Stimulated activated CD4-positive, alpha-beta T cell treated with anti-CD3 and anti-CD28 coated beads, Interleukin-15, amount 100 ng/mL, for 1 hour (primary cell): ENCODE data around the gene TAF1B.
"Not testable (repeated sequence)": the region's sequence is repeated elsewhere in the genome, so short reads cannot be mapped to it uniquely, and the experiment has no call there.

ENCODE experiments used
- DNase-seq, 2 donors: peaks; one replicate each; pipeline ENCODE4 v3.0.0-alpha.2; 2020; ENCODE audit warnings: low read depth in 1 of 2, low spot score in 1 of 2

The TAF1B gene

DNA sequence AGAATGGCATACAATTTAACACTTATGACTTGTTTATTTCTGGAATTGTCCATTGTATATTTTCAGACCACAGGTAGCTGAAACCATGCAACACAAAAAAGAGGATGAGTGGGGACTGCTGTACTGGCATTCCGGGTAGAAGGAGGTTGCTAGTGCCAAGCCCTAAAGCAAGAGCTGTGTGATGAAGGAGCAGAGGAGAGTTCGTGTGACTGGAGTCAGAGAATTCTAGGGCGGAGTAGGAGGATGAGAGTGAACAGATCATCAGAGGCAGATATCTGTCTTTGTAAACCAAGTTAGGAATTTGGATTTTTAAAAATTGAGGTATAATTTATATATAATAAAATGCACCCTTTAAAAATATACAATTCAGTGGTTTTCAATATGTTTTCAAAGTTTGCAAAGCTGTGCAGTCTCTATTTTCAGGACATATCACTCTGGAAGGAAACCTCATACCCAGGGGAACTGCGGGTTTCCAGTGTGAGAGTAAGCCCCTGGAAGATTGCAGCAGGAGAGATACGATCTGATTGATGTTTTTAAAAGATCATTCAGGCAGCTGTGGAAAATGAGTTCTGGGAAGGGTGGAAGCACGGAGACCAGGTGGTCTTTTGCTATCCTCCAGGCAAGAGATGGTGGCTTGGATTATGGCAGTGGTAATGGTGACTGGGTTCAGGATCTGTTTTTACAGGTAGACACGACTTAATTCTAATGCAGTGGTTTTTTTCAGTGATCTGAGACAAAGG, 36.4 kb downstream of the TAF1B start:
- no peak for DNase-seq

DNA sequence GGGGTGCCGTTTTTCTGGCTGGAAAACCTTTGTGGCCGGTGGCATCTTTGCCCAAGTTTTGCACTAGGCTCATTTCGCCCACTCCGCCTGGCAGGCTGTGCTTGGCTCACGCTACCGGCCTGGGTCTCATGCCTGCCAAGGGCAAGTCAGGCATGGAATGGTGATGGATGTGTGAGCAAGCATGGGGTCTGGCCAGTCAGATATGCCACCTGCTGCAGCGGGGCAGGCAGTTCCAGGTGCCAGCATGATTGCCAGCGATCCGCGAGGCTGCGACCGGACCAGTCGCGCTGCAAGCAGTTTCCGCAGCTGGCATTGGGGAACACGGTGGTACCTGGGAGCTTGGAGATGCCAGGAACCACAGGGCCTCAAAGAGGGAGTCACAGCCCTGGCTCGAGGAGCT, 40.6 kb downstream of the TAF1B start:
- DNase-seq: no peak

DNA sequence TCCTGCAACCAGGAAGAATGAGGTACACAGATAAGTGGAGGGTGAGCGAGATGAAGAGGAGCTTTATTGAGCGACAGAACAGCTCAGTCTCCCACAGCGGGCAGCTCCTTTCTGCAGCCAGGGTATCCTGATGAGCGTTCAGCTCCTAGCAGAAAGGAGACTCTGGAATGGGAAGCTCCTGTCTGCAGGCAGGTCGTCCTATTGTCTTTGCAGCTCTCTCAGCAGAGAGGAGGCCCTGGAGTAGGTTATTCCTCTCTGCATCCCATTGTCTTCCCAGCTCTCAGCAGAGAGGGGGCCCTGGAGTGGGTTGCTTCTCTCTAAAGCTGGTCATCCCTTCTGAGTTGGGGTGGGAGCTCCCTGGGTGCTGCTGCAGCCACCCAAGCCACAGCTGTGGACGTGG, 41.2 kb downstream of the TAF1B start:
- no peak for DNase-seq

DNA sequence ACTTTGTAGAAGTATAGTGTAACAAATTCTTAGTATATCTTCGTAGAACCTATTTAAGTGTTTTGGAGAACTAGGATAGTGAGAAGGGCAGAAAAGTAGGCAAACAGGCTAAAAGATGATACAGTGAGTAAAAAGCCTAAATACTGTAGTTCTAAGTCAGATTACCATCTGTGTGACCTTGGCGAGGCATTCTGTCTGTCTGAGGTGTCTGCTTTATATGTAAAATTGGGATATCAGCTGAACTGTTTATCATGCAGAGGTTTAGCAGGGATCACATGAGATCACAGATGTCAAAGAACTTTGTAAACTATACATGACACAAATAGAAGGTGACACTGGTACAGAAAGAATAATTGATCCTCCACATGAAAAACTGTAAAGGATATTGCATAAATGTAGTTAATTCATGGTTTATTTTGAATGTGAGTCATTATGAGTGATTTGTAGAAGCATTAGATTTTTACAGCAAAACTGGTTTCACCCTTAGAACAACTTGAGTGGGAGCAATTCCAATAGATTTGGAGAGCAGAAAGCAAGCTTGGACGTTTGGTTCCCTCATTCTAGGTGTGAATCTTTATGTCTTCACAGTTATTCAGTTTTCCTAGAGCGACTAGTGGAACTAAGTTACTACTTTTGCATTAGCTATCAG, 41.9 kb downstream of the TAF1B start:
- no peak for DNase-seq

DNA sequence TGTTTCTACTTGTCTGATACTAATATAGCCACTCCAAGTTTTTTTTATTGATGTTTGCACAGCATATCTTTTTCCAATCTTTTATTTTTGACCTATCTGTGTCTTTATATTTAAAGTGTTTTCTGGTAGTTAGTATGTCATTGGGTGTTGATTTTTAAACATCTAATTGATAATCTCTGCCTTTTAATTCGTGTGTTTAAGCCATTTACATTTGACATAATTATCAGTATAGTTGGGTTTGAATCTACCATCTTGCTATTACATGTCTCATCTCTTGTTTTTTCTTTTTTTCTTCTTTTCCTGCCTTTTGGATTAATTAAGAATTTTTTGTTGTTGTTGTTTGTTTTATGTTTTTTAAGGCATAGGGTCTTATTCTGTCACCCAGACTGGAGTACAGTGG, 44.2 kb downstream of the TAF1B start:
- no peak for DNase-seq

DNA sequence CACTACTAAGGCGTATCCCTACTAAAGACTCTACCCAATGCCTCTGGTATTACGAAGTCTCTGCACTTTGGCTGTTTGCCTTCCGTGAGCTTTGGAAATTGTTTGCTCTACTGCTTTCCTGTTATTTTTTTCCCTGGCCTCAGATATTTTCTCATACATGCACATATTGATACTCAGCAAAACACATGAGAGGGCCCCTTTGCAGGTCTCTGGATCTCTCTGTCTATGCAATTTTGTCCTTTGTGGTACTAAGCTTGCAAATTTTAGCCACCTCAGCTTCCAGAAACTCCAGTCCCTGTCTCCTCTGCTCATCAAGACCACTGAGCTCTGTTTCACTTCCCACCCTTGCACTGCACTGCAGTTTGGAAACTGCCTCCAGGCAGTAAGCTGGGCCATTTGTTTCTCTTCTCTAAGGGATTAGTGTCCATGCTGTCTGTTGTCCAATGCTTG, 46.6 kb downstream of the TAF1B start:
- no peak for DNase-seq

DNA sequence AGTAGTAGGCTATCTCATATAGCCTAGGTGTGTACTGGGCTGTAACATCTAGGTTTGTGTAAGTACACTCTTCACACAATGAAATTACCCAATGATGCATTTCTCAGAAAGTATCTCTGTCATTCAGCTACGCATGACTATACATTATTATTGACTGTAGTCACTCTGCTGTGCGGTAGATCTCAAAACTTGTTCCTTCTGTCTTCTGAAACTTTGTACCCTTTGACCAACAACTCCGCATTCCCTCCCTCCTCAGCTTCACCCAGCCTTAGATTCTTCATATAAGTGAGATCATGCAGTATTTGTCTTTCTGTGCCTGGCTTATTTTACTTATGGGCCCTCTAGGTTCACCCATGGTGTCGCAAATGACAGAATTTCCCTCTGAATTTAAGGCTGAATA, 49.0 kb downstream of the TAF1B start:
- no peak for DNase-seq

DNA sequence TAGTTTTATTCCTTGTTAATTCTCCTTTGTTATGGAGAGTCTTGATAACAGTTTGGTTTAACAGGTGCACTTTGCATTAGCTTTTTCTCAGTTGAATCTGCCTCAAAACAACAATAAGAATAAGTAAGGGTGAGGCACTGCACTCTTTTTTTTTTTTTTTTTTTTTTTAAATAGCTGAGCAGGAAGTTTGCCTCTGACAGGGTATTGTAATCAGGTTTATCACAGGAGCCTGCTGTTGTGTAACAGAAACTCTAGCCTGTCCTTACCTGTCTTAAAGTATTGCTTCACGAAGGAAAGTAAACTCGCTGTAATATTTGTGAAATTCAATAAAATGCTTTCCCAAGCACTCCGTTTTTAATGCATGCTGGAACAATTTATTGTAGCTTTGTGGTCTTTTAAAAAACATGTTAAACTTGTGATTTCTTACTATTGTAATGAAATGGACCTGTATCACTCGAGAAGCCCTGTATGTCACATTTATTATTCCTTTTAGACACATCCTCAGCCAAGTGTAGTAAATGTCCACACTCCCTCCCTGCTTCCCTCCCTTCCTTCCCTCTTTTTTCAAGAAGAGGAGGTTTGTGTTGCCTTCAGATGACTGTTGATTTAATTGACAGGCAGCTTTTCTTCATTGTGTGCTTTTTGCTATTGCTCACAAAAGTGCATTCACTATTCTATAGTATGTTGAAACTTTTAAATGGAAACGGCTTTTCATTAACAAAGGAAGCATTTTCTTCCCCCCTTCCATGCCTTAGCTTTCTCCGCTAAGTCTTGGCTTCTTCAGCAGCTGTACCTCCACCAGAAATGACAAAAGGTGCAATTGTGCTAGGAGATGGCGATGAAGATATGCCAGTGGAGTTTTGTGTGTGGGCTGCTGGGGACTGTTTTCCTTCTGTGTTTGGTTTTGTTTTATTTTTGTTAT, 52.7 kb downstream of the TAF1B start:
- no peak for DNase-seq

DNA sequence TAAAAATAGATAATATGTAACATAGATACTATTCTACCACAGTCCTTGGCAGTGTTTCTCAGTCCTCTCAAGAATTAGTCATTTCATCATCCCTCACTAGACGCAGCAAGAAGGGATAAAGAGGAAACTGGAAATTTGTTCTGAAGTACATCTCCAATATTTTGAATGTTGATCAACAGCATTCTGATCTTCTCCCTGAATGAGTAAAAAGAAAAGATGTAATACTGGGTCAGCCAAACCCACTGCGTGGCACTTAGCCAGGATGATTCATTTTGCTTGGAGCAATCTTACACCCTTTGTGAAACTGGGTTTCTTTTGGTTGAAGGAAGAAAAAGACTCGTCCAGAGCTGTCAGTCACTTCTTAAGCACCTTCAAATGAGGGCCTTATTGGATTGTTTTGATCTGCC, 54.1 kb downstream of the TAF1B start:
- no peak for DNase-seq

DNA sequence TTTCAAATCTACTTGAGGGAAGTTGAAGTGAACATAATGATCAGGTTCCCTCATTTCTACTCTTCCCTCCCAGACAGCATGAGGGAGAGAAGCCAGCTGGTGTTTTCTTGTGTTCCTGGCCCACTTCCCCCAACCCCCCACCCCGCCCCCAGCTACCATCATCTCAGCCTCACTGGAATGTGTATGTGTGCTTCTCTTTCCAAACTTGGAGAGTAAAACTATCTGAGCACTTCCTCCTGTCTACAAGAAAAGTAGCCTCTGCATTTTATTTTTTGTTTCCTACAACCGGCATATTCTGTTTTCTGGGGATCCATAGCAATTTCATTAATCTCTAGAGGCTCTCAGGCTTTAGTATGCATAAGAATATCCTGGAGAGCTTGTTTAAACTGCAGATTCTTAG, 54.6 kb downstream of the TAF1B start:
- DNase-seq: no peak

DNA sequence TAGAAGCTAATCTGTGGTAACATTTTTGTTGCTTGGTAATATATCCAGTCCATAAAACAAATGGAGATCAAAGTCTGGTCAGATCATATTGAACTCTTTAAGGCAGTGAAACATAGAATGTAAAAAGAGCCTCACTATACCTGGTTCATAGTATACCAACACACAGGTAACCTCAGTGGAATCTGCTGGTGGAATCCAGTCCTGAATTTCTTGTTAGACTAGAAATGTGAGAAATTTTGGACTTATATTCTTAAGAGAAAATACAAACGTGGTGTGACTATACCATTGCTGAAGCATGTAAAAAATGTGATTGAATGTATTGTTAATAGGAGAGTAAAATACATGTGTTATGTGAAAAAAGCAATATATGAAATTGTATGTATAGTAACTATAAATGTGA, 62.1 kb downstream of the TAF1B start:
- DNase-seq: no peak

DNA sequence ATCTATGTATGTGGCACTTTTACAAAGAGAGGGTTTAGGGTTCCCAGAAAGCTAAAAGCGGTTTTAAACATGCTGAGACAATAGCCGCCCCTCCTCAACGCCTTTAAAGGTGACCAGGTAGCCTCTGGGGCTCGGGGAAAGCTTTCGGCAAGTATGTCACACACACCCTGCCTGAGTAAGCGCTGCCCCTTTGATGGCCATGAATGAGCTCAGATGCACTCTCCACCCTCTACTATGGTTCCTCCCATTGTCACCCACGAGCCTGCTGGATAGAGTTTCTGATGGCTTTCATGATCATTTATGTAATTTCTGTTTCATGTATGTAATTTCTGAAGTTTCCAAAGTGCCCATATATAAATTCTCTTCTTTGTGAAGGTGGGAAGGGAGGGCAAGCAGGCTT, 64.1 kb downstream of the TAF1B start:
- no peak for DNase-seq

DNA sequence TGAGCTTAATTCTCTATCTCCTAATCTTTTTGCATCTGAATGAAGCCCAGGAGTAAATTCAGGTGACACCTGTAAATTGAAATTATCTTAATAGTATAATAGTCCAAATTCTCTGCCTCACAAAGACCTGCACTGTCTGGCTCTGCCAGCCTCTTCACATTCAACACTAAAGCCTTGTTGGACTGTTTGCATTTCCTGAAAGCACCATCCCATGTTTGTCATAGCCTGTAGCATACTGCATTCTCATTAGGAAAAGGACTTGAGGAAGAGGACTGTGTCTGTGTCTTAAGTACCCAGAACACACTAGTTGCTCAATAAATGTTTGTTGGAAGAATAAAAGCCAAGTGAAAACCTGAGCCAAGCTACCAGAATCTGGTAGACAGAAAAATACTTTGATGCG, 65.4 kb downstream of the TAF1B start:
- no peak for DNase-seq

DNA sequence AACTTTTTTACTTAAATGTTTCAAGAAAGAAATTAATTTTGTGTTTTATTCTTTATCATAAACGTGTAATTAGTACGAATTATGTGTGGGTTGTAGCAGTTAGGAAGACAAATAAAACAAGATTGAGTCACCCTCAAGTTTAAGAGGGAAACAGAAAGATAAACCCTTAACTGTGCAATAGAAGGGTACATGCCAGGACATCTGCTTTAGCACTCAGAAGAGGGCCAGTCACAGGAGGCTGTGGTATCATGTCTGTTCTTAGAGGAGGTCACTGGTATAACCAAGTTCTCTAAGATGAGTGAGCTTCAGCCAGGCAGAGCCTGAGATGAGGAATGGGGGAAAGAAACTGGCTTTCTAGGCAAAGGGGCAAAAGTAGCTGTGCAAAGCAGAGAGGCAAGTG, 65.8 kb downstream of the TAF1B start:
- DNase-seq: no peak

DNA sequence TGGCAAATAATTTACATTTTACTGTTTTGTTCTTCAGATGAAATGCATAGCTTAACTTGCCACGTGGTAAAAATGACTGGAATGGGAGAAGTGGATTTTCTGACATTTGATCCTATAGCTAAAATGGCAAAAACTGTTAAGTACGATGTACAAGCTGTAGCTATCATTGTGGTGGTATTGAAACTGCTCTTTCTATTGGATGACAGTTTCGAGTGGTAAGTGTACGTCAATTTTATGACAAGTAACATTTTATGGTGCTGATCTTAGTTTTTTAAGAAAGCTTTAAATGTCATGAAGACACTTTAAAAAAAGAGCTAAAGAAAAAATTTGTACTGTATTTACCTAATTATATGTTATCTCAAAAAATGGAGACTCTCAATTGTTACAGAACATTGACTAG, 67.4 kb downstream of the TAF1B start:
- DNase-seq: no peak

DNA sequence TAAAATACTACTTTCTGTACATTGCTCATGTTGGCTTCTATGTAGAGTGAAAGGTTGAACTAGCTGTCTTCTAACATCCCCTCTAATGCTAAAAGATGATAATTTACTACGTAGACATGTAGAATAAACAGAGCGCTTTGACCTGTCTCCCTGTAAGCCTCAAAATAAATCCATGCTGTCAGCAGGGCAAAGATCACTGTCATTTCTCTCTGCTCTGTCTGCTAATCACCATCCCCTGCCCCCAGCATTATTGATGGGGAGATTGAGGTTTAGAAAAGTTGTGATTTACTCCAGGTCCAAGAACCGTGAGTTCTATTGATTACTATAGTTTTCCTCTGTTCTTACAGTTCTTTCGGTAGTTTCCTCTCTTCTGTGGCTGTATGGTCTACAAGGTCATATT, 69.2 kb downstream of the TAF1B start:
- no peak for DNase-seq

DNA sequence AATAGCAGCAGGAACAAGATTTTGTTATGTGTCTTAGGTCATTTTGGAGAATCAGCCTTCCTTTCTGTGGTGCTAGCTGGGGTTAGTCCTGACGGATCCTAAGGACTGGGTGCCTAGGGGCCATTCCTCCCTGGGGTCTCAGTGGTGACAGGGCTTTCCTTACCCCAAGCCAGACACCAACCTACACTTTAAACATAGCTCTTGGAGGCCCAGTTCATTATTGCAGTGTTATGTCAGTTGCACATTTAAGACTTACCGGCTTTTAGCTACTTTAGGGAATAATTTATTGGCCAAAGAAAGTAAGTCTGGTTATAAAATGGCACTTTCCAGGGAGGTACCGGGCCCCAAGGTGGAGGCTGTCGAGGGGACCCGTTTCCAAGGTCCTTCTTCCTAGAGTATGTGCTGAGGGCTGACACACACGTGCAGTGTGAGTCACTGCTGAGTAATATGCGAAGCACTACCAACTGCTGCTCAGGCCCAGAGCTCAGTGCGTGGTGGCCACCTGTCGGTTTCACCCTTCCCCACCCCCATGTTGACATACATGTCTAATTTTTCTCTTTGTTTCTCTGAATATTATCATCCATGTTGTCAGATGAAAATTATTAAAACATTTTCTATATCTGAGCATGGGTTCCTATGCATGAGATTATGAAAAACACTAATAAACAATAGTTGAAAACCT, 71.3 kb downstream of the TAF1B start:
- peak in 1 of 2 donors; percentile 22 for DNase-seq

DNA sequence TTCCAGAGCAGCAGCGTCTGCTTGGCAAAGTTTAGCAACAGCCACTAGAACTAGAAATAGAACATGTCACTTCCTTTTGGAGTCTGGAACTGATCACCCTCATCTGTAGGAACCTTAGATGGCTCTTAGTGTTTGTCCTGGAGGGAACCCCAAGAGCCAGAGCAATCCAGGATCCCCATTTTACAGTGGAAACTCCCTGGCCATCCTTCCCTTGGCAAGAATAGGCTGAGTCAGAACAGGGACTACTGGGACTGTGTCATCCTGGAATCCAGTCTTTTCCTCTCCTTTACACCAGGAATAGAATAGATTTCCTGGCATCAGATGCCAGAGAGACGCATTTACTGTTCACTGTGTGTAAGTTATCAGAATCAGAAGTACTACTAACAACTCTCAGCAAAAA, 75.0 kb downstream of the TAF1B start:
- DNase-seq: no peak

DNA sequence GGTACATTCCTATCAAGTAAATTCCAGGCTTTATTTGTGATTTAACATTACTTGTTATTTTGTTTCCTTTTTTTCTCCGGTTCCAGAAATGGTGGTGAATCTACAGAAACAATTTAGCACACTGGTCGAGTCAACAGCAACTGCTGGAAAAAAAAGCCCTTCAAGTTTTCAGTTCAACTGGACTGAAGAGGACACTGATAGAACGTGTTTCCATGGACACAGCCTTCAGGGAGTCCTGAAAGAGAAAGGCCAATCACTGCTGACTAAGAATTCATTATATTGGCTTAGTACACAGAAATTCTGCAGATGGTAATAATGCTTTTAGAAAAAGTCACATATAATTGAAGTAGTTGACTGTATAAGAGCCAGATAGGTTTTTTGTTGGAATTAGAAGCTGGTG, 76.2 kb downstream of the TAF1B start:
- DNase-seq: no peak

DNA sequence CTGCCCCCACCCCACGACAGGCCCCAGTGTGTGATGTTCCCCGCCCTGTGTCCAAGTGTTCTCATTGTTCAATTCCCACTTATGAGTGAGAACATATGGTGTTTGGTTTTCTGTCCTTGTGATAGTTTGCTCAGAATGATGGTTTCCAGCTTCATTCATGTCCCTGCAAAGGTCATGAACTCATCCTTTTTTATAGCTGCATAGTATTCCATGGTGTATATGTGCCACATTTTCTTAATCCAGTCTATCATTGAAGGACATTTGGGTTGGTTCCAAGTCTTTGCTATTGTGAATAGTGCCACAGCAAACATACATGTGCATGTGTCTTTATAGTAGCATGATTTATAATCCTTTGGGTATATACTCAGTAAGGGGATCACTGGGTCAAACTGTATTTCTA, 83.7 kb downstream of the TAF1B start:
- DNase-seq: not testable (repeated sequence)

DNA sequence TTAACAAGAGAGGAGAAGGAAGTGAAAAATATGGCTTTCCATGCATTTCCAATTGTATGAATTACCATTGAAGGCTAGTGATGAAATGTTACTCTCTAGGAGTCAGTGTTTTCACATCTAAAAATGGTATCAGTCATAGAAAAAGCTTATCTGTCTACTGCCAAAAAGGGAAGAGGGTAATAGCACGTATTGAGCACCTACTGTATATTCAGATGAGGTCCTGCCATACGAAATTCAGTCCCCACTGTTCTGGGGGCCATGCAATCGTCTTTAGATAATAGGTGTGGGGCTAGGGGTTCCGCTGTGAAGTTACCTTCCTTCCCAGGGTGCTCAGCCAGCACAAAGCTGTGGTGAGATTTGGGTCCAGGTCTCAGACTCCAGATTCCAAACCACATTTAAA, 94.0 kb downstream of the TAF1B start:
- DNase-seq: no peak
